ENCODE results near the gene TMEM223.

The TMEM223 gene

GRCh38 chr11:62835336-62835735 lies 43.5 kb upstream of the TMEM223 start:
- Histone ChIP-seq H3K4me1 (ENCODE audit: insufficient read depth, low read length, severe bottlenecking) (peaks cover 34% of the 10 kb centered on the region), H3K4me3 (ENCODE audit: low read depth, low read length, poor library complexity, severe bottlenecking) (no peak overlapping the region), H3K27me3 (ENCODE audit: insufficient read depth, low read length) (no peaks in the 10 kb centered on the region), H3K9me3 (ENCODE audit: low read length) (no peaks in the 10 kb centered on the region), H3K36me3 (ENCODE audit: insufficient read depth, low read length) (peaks cover 44% of the 10 kb centered on the region), H3K4me2 (ENCODE audit: low read length) (no peak overlapping the region), H3F3A (ENCODE audit: insufficient read depth, low read length) (no peaks in the 10 kb centered on the region), H3K9me2 (ENCODE audit: low read depth, low read length) (no peaks in the 10 kb centered on the region), H3K79me2 (ENCODE audit: insufficient read depth, low read length) (peaks cover 25% of the 10 kb centered on the region), H4K20me1 (ENCODE audit: insufficient read depth, low read length) (no peaks in the 10 kb centered on the region), H3K27ac (ENCODE audit: low read depth, low read length, poor library complexity, severe bottlenecking) (no peak overlapping the region), H3K9ac (ENCODE audit: low read length) (no peak overlapping the region), H2AFZ (ENCODE audit: low read length) (no peak overlapping the region)
- TF ChIP-seq EZH2 (IDR thresholded peaks at IDR 0.05; ENCODE audit: borderline replicate concordance, low read length) (no peak), CTCF (IDR thresholded peaks at IDR 0.05; ENCODE audit: low read length) (no peak)

- peak within 1 kb of the TSS; percentile 65 for H3K27ac ChIP-seq (ENCODE audit: low read depth, low read length, poor library complexity, severe bottlenecking)
- TF ChIP-seq EZH2 (IDR thresholded peaks at IDR 0.05; ENCODE audit: borderline replicate concordance, low read length) (no peak), CTCF (IDR thresholded peaks at IDR 0.05; ENCODE audit: low read length) (no peak)
- no peaks in the 10 kb centered on the region for H3F3A ChIP-seq (ENCODE audit: insufficient read depth, low read length)
- no peak within 1 kb of the TSS for H2AFZ ChIP-seq (ENCODE audit: low read length)
- peak within 1 kb of the TSS; percentile 66 for H3K4me2 ChIP-seq (ENCODE audit: low read length)
- H3K9me3 ChIP-seq (ENCODE audit: low read length): no peaks in the 10 kb centered on the region
- H3K9me2 ChIP-seq (ENCODE audit: low read depth, low read length): no peaks in the 10 kb centered on the region
- no peaks in the 10 kb centered on the region for H4K20me1 ChIP-seq (ENCODE audit: insufficient read depth, low read length)
- H3K9ac ChIP-seq (ENCODE audit: low read length): peak within 1 kb of the TSS; percentile 81
- peaks cover 46% of the 10 kb centered on the region for H3K36me3 ChIP-seq (ENCODE audit: insufficient read depth, low read length)
- peaks cover 15% of the 10 kb centered on the region for H3K79me2 ChIP-seq (ENCODE audit: insufficient read depth, low read length)
- peak within 1 kb of the TSS; percentile 81 for H3K4me3 ChIP-seq (ENCODE audit: low read depth, low read length, poor library complexity, severe bottlenecking)
- no peaks in the 10 kb centered on the region for H3K27me3 ChIP-seq (ENCODE audit: insufficient read depth, low read length)
- peaks cover 24% of the 10 kb centered on the region for H3K4me1 ChIP-seq (ENCODE audit: insufficient read depth, low read length, severe bottlenecking)
Measured at GRCh38 chr11:62832336-62833234, 40.8 kb upstream of the TMEM223 start, which contains the start of gene TEX54. Gene TEX54, minus strand, starts transcription at chr11:62832841.

DNA sequence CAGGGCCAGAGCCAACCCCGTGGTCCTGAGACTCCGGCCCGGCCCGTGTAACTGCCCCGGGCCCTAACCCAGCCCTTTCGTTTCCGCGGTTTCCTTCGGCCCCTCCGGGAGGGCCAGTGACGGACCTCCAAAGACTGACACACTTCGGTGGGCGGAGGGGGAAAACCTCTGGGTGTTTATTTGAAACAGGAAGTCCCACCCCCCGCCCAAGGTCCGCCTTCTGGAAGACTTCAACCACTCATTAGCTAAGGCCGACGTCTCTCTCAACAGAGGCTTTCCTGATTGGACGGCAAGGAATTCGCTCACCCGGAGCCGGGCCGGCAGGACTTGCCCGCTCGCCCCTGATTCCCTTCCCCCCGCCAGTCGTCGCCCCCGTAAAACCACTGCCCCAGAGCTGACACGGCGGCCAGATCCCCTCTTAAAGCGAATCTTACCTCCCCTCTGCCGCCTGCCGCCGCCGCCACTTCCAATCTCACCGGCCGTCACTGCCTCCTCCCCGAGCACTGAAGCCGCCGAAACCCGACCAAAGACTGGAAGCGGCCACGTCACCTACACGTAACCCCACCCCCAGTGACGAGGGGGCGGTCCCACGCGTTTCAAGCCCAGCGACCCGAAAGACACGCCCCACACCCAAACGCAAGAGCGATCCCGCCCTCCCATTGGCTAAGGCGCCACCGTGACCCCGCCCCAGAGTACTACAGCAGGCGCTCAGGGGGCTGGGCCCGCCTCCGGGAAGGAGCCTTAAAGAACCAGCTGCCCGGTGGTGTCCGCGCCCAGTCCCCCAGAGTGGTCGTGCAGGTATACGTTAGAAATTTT lies 39.9 kb upstream of the TMEM223 start, which contains the start of gene STX5:
Gene STX5, minus strand, starts transcription at position 532 of the 816 bp plus-strand sequence. CDS start 808 bp downstream, outside the sequence.
- Histone ChIP-seq H2AFZ (ENCODE audit: low read length) (no peak within 1 kb of the TSS), H3K4me2 (ENCODE audit: low read length) (peak within 1 kb of the TSS; percentile 81), H4K20me1 (ENCODE audit: insufficient read depth, low read length) (no peaks in the 10 kb centered on the region), H3F3A (ENCODE audit: insufficient read depth, low read length) (no peaks in the 10 kb centered on the region), H3K27me3 (ENCODE audit: insufficient read depth, low read length) (no peaks in the 10 kb centered on the region), H3K4me1 (ENCODE audit: insufficient read depth, low read length, severe bottlenecking) (peaks cover 22% of the 10 kb centered on the region), H3K27ac (ENCODE audit: low read depth, low read length, poor library complexity, severe bottlenecking) (peak within 1 kb of the TSS; percentile 65), H3K79me2 (ENCODE audit: insufficient read depth, low read length) (peaks cover 13% of the 10 kb centered on the region), H3K9ac (ENCODE audit: low read length) (peak within 1 kb of the TSS; percentile 81), H3K9me2 (ENCODE audit: low read depth, low read length) (no peaks in the 10 kb centered on the region), H3K4me3 (ENCODE audit: low read depth, low read length, poor library complexity, severe bottlenecking) (peak within 1 kb of the TSS; percentile 81), H3K36me3 (ENCODE audit: insufficient read depth, low read length) (peaks cover 47% of the 10 kb centered on the region), H3K9me3 (ENCODE audit: low read length) (no peaks in the 10 kb centered on the region)
- TF ChIP-seq CTCF (IDR thresholded peaks at IDR 0.05; ENCODE audit: low read length) (no peak), EZH2 (IDR thresholded peaks at IDR 0.05; ENCODE audit: borderline replicate concordance, low read length) (no peak)

Measured in OCI-LY1 (cell line).